ENCODE data around the gene SSR3.

DNA sequence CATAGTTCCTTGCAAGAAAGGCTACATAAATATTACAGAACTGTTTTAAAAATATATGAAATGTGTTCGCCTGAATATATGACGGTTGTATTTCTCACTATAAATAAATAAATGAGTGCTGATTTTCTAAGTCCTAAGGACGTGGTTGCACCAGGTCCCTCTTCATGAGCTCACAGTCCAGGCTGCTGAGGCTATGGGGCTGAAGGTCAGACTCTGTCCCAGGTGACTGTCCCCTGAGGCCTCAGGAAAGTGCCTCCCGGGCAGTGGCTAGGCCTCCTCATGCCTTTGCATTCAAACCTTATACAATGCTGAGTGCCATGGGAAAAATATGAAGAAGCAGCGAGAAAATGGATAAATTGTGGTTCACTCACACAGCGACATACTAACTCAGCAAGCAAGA lies 43.5 kb upstream of the SSR3 start:
- TF ChIP-seq, protein P1, sequence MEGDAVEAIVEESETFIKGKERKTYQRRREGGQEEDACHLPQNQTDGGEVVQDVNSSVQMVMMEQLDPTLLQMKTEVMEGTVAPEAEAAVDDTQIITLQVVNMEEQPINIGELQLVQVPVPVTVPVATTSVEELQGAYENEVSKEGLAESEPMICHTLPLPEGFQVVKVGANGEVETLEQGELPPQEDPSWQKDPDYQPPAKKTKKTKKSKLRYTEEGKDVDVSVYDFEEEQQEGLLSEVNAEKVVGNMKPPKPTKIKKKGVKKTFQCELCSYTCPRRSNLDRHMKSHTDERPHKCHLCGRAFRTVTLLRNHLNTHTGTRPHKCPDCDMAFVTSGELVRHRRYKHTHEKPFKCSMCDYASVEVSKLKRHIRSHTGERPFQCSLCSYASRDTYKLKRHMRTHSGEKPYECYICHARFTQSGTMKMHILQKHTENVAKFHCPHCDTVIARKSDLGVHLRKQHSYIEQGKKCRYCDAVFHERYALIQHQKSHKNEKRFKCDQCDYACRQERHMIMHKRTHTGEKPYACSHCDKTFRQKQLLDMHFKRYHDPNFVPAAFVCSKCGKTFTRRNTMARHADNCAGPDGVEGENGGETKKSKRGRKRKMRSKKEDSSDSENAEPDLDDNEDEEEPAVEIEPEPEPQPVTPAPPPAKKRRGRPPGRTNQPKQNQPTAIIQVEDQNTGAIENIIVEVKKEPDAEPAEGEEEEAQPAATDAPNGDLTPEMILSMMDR (IDR thresholded peaks at IDR 0.05), result no peak
- no peak for TF ChIP-seq POLR2A (IDR thresholded peaks at IDR 0.05)

All from esophagus squamous epithelium (tissue), 4 donors.